ENCODE data around the gene SSMEM1. TPM values are rescaled to one million over a fixed set of nuclear protein-coding genes. Genes with fewer than 3 reads are reported as not detected.

The SSMEM1 gene
- total RNA-seq (2012; rRNA removed) (not detected in 2 replicates), polyA plus RNA-seq (2012; rRNA removed) (0.07 TPM in 1 of 2 replicates, not detected in the other), Bru-seq, nascent RNA (percentile 8 among the genes with signal in this experiment), BruChase-seq, experiment 1, labeled RNA remaining after a 6-hour chase (percentile 13 among the genes with signal in this experiment), BruChase-seq, experiment 2, labeled RNA remaining after a 2-hour chase (percentile 8 among the genes with signal in this experiment)
- not detected in 2 replicates for polyA plus RNA-seq (2012; cell fraction: cytosol; rRNA removed)
- polyA plus RNA-seq (2012; cell fraction: nucleus; rRNA removed; ENCODE audit: low replicate concordance): not detected in 2 replicates
- long read RNA-seq: 0 reads

GRCh38 chr7:130207642-130208041 lies at the start of gene SSMEM1:
Gene SSMEM1 (plus strand): TSS chr7:130207860. CDS start chr7:130207911, 51 bp downstream.
- no peaks in the 10 kb centered on the region for H3K9me3 ChIP-seq (ENCODE audit: control insufficient read depth, insufficient read depth, low read length)
- H4K91ac ChIP-seq (ENCODE audit: insufficient read depth, low read depth, low read length): no peak within 1 kb of the TSS
- H3K56ac ChIP-seq (ENCODE audit: extremely low read depth, insufficient read depth, low read length): no peak within 1 kb of the TSS
- H2AFZ ChIP-seq (replicated peaks; ENCODE audit: low read length, poor library complexity): no peak within 1 kb of the TSS
- no peaks in the 10 kb centered on the region for H3K36me3 ChIP-seq (ENCODE audit: control insufficient read depth, insufficient read depth, low read length)
- ChIA-PET CTCF (no interaction called here), POLR2A (ENCODE audit: unreplicated experiment) (no interaction called here)
- H4K20me1 ChIP-seq (ENCODE audit: insufficient read depth, low read length): no peaks in the 10 kb centered on the region
- peak within 1 kb of the TSS; percentile 61 for H2BK5ac ChIP-seq (ENCODE audit: low read depth, low read length, poor library complexity, severe bottlenecking)
- no peak within 1 kb of the TSS for H3K4me2 ChIP-seq (ENCODE audit: low read depth, low read length)
- H2BK120ac ChIP-seq (ENCODE audit: low read depth, low read length): peak within 1 kb of the TSS; percentile 27; the same call in 1 of the 2 replicates
- peaks cover 5 to 14% of the 10 kb centered on the region in 2 experiments; a peak in 2 of 4 replicates for H3K79me1 ChIP-seq (ENCODE audit: low read depth in 1 of 2, low read length in 2 of 2)
- no peak within 1 kb of the TSS for H3K18ac ChIP-seq (ENCODE audit: low read depth, low read length)
- H3K4me3 ChIP-seq (ENCODE audit: insufficient read depth, low read depth, low read length): no peak within 1 kb of the TSS
- H2BK15ac ChIP-seq (ENCODE audit: low read depth, low read length): no peak within 1 kb of the TSS
- no TSS peak for BruUV-seq (replicated peaks)
- no peak within 1 kb of the TSS for H4K5ac ChIP-seq (ENCODE audit: low read depth, low read length)
- no peak within 1 kb of the TSS for H2BK20ac ChIP-seq (ENCODE audit: low read depth, low read length)
- no peaks in the 10 kb centered on the region for H3K27me3 ChIP-seq (ENCODE audit: control insufficient read depth, insufficient read depth, low read length)
- no peak within 1 kb of the TSS for H2AK5ac ChIP-seq (ENCODE audit: low read depth, low read length)
- H3K9me1 ChIP-seq (ENCODE audit: insufficient read depth, low read length): no peaks in the 10 kb centered on the region
- H3K27ac ChIP-seq (ENCODE audit: insufficient read depth, low read length): peak within 1 kb of the TSS; percentile 56; the same call in 1 of the 2 replicates
- no peak within 1 kb of the TSS for H3K23ac ChIP-seq (ENCODE audit: low read depth, low read length)
- H2AK9ac ChIP-seq (replicated peaks; ENCODE audit: low read depth, low read length, poor library complexity): no peak within 1 kb of the TSS
- peaks cover 4% of the 10 kb centered on the region for H3K4me1 ChIP-seq (ENCODE audit: control insufficient read depth, insufficient read depth, low read length)
- dilution Hi-C loops (cut with HindIII; ENCODE audit: low sequenced_read_pairs, unreplicated experiment) (no loop called here), in situ Hi-C loops (cut with MboI; ENCODE audit: low sequenced_read_pairs) (no loop called here), intact Hi-C loops (cut with micrococcal nuclease) (no loop called here)
- peak; percentile 84 for DNase-seq
- no peak within 1 kb of the TSS for H3K9ac ChIP-seq (ENCODE audit: low read depth, low read length)
- ATAC-seq (ENCODE audit: low read depth): 0 out of 2 replicates have a peak, but pooled peaks have one; percentile 10
- peak; percentile 90 for TF ChIP-seq CEBPB (IDR thresholded peaks at IDR 0.05; ENCODE audit: low read depth, low read length)
- no peak for TF ChIP-seq POLR2A (IDR thresholded peaks at IDR 0.05; ENCODE audit: low read depth, low read length)
- H4K8ac ChIP-seq (ENCODE audit: low read depth in 2 of 2, low read length in 2 of 2): peak within 1 kb of the TSS in 1 of 2 experiments; percentile 75; a peak in 2 of 4 replicates
- H3K14ac ChIP-seq (replicated peaks; ENCODE audit: low read depth, low read length): no peak within 1 kb of the TSS
- H3K4ac ChIP-seq (ENCODE audit: low read depth, low read length): no peak within 1 kb of the TSS

Measured in IMR-90 (cell line).